A673 (cell line): ENCODE results near the gene RMI1. TPM values are rescaled to one million over a fixed set of nuclear protein-coding genes. Genes with fewer than 3 reads are reported as not detected.

Experiments
- BruUV-seq: library from RNA; stranded (reverse); fragments of 400-500 nt; replicated peaks from 2 replicates; lab custom pipeline; 2021; lab: Mats Ljungman, UMichigan
- CTCF ChIA-PET: fragments of 300-600 bp; sonication (Branson Sonifier 250); formaldehyde crosslinking; loops from one replicate; lab custom pipeline; 2022; ENCODE audit warnings: antibody characterized with exemption; lab: Charles Lee
- POLR2A ChIA-PET: fragments of 300-600 bp; sonication (Branson Sonifier 250); formaldehyde crosslinking; loops from one replicate; lab custom pipeline; 2022; ENCODE audit warnings: antibody characterized with exemption; ENCODE audit not compliant: low non-redundant PET; lab: Charles Lee
- DNase-seq: peaks from one replicate; pipeline ENCODE4 v3.0.0-alpha.2; 2015; ENCODE audit warnings: low spot score
- H3K27ac ChIP-seq: fragments of 200-600 bp; sonication (generic); 2 replicates; pipeline ENCODE4 v1.5.1; 2016; ENCODE audit warnings: mixed run types, low read depth, mild to moderate bottlenecking, mixed read lengths, antibody characterized with exemption, low read length; ENCODE audit not compliant: poor library complexity, severe bottlenecking
- H3K27me3 ChIP-seq: fragments of 200-600 bp; sonication (generic); replicated peaks from 2 replicates; pipeline ENCODE4 v1.6.1; 2017; ENCODE audit warnings: mixed run types, low read depth, mild to moderate bottlenecking, mixed read lengths, antibody characterized with exemption, low read length; ENCODE audit not compliant: insufficient read depth, poor library complexity
- H3K36me3 ChIP-seq: fragments of 200-600 bp; sonication (generic); 2 replicates; pipeline ENCODE4 v1.6.1; 2016; ENCODE audit warnings: mixed run types, mild to moderate bottlenecking, mixed read lengths, antibody characterized with exemption, low read length; ENCODE audit not compliant: insufficient read depth, poor library complexity, severe bottlenecking
- H3K4me1 ChIP-seq: fragments of 200-600 bp; sonication (generic); 2 replicates; pipeline ENCODE4 v1.6.1; 2017; ENCODE audit warnings: mixed run types, mild to moderate bottlenecking, mixed read lengths, antibody characterized with exemption, low read length; ENCODE audit not compliant: insufficient read depth, poor library complexity, severe bottlenecking
- H3K4me3 ChIP-seq: fragments of 200-600 bp; sonication (generic); 2 replicates; pipeline ENCODE4 v1.5.1; 2016; ENCODE audit warnings: low read depth, mixed run types, mild to moderate bottlenecking, mixed read lengths, low read length; ENCODE audit not compliant: poor library complexity, severe bottlenecking
- H3K9me3 ChIP-seq: fragments of 200-600 bp; sonication (generic); 2 replicates; pipeline ENCODE4 v1.6.1; 2016; ENCODE audit warnings: mixed run types, low read depth, mild to moderate bottlenecking, mixed read lengths, antibody characterized with exemption, low read length; ENCODE audit not compliant: poor library complexity, severe bottlenecking
- EZH2 ChIP-seq: fragments of 200-600 bp; sonication (generic); IDR thresholded peaks from 2 replicates; pipeline ENCODE4 v1.6.1; 2017; ENCODE audit warnings: borderline replicate concordance, low read depth, mild to moderate bottlenecking, mixed read lengths, antibody characterized with exemption, low read length; ENCODE audit not compliant: poor library complexity, severe bottlenecking
- intact Hi-C: fragments of 100-400 bp; cut with micrococcal nuclease; formaldehyde crosslinking; loops from one replicate; pipeline ENCODE4 v1.10.0; 2022; ENCODE audit not compliant: unreplicated experiment
- total RNA-seq: library from RNA; stranded (reverse); gene quantifications from 2 replicates; pipeline ENCODE4 v1.2.3, GENCODE V29; 2021
- TF ChIP-seq, protein P1 (sequence below): fragments of 300-800, 200-600 bp; sonication (generic); conservative IDR thresholded peaks from 2 replicates; pipeline ENCODE4 v1.5.1; 2017; ENCODE audit warnings: low read depth, mild to moderate bottlenecking, antibody characterized with exemption, low read length, moderate library complexity, mixed read lengths

RMI1 gene
- total RNA-seq, 1 experiment from 2014 or later, result 36.4 TPM

- ChIA-PET CTCF (no interaction called here), POLR2A (no interaction called here)
- Histone ChIP-seq H3K9me3 (no peaks in the 10 kb centered on the region), H3K27ac (no peak overlapping the region), H3K36me3 (peaks cover 17% of the 10 kb centered on the region), H3K4me3 (no peak overlapping the region), H3K4me1 (peaks cover 23% of the 10 kb centered on the region), H3K27me3 (no peaks in the 10 kb centered on the region)
- TF ChIP-seq, protein P1, sequence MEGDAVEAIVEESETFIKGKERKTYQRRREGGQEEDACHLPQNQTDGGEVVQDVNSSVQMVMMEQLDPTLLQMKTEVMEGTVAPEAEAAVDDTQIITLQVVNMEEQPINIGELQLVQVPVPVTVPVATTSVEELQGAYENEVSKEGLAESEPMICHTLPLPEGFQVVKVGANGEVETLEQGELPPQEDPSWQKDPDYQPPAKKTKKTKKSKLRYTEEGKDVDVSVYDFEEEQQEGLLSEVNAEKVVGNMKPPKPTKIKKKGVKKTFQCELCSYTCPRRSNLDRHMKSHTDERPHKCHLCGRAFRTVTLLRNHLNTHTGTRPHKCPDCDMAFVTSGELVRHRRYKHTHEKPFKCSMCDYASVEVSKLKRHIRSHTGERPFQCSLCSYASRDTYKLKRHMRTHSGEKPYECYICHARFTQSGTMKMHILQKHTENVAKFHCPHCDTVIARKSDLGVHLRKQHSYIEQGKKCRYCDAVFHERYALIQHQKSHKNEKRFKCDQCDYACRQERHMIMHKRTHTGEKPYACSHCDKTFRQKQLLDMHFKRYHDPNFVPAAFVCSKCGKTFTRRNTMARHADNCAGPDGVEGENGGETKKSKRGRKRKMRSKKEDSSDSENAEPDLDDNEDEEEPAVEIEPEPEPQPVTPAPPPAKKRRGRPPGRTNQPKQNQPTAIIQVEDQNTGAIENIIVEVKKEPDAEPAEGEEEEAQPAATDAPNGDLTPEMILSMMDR, result no peak
- no peak for TF ChIP-seq EZH2
- intact Hi-C loops, result no loop called here
- no peak for DNase-seq
- no TSS peak for BruUV-seq
Observed at GRCh38 chr9:83986195-83986594, 5.6 kb downstream of the RMI1 start.

DNA sequence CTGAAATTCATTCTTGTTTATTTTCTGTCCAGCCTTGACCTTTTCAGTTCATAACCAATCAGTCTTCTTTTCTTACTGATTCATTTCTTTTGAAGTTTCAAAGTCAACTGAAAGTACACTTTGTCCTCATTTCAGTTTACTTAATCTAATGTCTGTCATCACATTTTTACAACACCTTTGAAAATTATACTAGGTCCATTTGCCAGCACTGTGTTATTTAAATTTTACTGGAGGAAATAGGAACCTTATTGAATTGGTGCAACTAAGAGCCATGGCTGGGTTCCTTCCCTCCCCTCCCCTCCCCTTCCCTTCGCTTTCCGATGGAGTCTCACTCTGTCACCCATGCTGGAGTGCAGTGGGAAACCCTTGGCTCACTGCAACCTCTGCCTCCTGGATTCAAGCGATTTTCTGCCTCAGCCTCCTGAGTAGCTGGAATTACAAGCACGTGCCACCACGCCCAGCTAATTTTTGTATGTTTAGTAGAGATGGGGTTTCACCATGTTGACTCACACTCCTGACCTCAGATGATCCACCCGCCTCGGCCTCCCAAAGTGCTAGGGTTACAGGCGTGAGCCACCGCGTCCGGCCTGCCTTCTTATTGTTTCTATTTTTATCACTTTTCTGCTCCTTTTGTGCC lies 6.3 kb downstream of the RMI1 start:
- H3K9me3 ChIP-seq, result no peaks in the 10 kb centered on the region
- POLR2A ChIA-PET, result no interaction called here
- BruUV-seq, result no TSS peak
- peak overlapping the region; percentile 19 for H3K27ac ChIP-seq
- H3K36me3 ChIP-seq, result peaks cover 17% of the 10 kb centered on the region
- CTCF ChIA-PET, result no interaction called here
- no peak overlapping the region for H3K4me3 ChIP-seq
- DNase-seq, result no peak
- TF ChIP-seq, protein P1, result no peak
- TF ChIP-seq EZH2, result no peak
- H3K27me3 ChIP-seq, result no peaks in the 10 kb centered on the region
- intact Hi-C loops, result no loop called here
- peaks cover 23% of the 10 kb centered on the region for H3K4me1 ChIP-seq

DNA sequence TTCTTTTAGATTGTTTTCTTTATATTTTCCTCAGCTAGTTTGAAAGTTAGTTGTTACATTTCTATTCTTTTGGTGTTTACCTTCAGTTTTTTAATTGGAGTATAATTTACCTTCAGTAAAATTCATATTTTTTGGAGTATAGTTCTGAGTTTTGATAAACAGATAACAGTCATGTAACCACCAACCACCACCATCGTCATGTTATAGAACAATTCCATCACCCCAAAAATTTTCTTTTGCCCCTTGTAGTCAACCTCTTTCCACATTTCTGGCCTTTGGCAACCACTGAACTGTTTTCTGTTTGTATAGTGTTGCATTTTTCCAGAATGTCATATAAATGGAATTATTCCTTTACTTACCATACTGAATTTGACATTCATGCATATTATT lies 6.8 kb downstream of the RMI1 start:
- no peaks in the 10 kb centered on the region for H3K9me3 ChIP-seq
- no peaks in the 10 kb centered on the region for H3K27me3 ChIP-seq
- H3K4me1 ChIP-seq, result peaks cover 23% of the 10 kb centered on the region
- POLR2A ChIA-PET, result no interaction called here
- no TSS peak for BruUV-seq
- DNase-seq, result no peak
- H3K4me3 ChIP-seq, result no peak overlapping the region
- intact Hi-C loops, result no loop called here
- CTCF ChIA-PET, result no interaction called here
- peaks cover 17% of the 10 kb centered on the region for H3K36me3 ChIP-seq
- H3K27ac ChIP-seq, result peak overlapping the region; percentile 19
- TF ChIP-seq EZH2, result no peak
- TF ChIP-seq, protein P1, result no peak
